ENCODE results near the gene KCNJ13. TPM values are rescaled to one million over a fixed set of nuclear protein-coding genes. Genes with fewer than 3 reads are reported as not detected.

KCNJ13 gene
- total and polyA plus RNA-seq, 4 donors, result 1.8 TPM; not detected in 3

GRCh38 chr2:232757905-232758304, 18.5 kb downstream of the KCNJ13 start:
- no peak for TF ChIP-seq CTCF (IDR thresholded peaks at IDR 0.05; ENCODE audit: control extremely low read depth, extremely low read depth)
- no peaks in the 10 kb centered on the region for H3K27me3 ChIP-seq (ENCODE audit: control insufficient read depth in 3 of 3, insufficient read depth in 3 of 3, low read length in 2 of 3)
- H3K4me1 ChIP-seq (ENCODE audit: control insufficient read depth in 5 of 5, insufficient read depth in 5 of 5, low read length in 5 of 5), result no peaks in the 10 kb centered on the region
- no peak overlapping the region for H3K9ac ChIP-seq (ENCODE audit: insufficient read depth in 1 of 2, low read length in 2 of 2)
- no peaks in the 10 kb centered on the region for H3K9me3 ChIP-seq (ENCODE audit: control insufficient read depth in 4 of 4, insufficient read depth in 3 of 4, low read length in 3 of 4)
- H3K4me3 ChIP-seq, result no peak overlapping the region
- ATAC-seq (ENCODE audit: insufficient read depth, low FRiP score) (no peak), DNase-seq (no peak)
- WGBS, 2 donors, result 73 to 85% methylated on average over 2 of the region's 2 CpGs
- H3K36me3 ChIP-seq (ENCODE audit: control insufficient read depth in 4 of 4, insufficient read depth in 4 of 4, low read length in 4 of 4), result peaks cover 8 to 23% (median 18%) of the 10 kb centered on the region in 4 donors
- H3K27ac ChIP-seq (ENCODE audit: low read depth in 1 of 2, low read length in 1 of 2), result no peak overlapping the region

GRCh38 chr2:232750135-232750671, 26.2 kb downstream of the KCNJ13 start:
- no peaks in the 10 kb centered on the region for H3K27me3 ChIP-seq (ENCODE audit: control insufficient read depth in 3 of 3, insufficient read depth in 3 of 3, low read length in 2 of 3)
- no peaks in the 10 kb centered on the region for H3K9me3 ChIP-seq (ENCODE audit: control insufficient read depth in 4 of 4, insufficient read depth in 3 of 4, low read length in 3 of 4)
- H3K36me3 ChIP-seq (ENCODE audit: control insufficient read depth in 4 of 4, insufficient read depth in 4 of 4, low read length in 4 of 4), result peaks cover 7 to 27% (median 23%) of the 10 kb centered on the region in 4 donors
- no peak for ATAC-seq (ENCODE audit: insufficient read depth, low FRiP score)
- no peak for DNase-seq
- H3K27ac ChIP-seq (ENCODE audit: low read depth in 1 of 2, low read length in 1 of 2), result no peak overlapping the region
- WGBS, 2 donors, result 90 to 93% methylated on average over 4 of the region's 4 CpGs
- no peaks in the 10 kb centered on the region for H3K4me1 ChIP-seq (ENCODE audit: control insufficient read depth in 5 of 5, insufficient read depth in 5 of 5, low read length in 5 of 5)
- H3K4me3 ChIP-seq, result no peak overlapping the region
- no peak overlapping the region for H3K9ac ChIP-seq (ENCODE audit: insufficient read depth in 1 of 2, low read length in 2 of 2)
- TF ChIP-seq CTCF (IDR thresholded peaks at IDR 0.05; ENCODE audit: control extremely low read depth, extremely low read depth), result no peak

GRCh38 chr2:232749331-232749730, 27.0 kb downstream of the KCNJ13 start:
- Histone ChIP-seq H3K4me1 (ENCODE audit: control insufficient read depth in 5 of 5, insufficient read depth in 5 of 5, low read length in 5 of 5) (no peaks in the 10 kb centered on the region), H3K27me3 (ENCODE audit: control insufficient read depth in 3 of 3, insufficient read depth in 3 of 3, low read length in 2 of 3) (no peaks in the 10 kb centered on the region), H3K27ac (ENCODE audit: low read depth in 1 of 2, low read length in 1 of 2) (no peak overlapping the region), H3K9me3 (ENCODE audit: control insufficient read depth in 4 of 4, insufficient read depth in 3 of 4, low read length in 3 of 4) (no peaks in the 10 kb centered on the region), H3K36me3 (ENCODE audit: control insufficient read depth in 4 of 4, insufficient read depth in 4 of 4, low read length in 4 of 4) (peaks cover 7 to 27% (median 23%) of the 10 kb centered on the region in 4 donors), H3K4me3 (no peak overlapping the region), H3K9ac (ENCODE audit: insufficient read depth in 1 of 2, low read length in 2 of 2) (no peak overlapping the region)
- ATAC-seq (ENCODE audit: insufficient read depth, low FRiP score) (no peak), DNase-seq (no peak)
- TF ChIP-seq CTCF (IDR thresholded peaks at IDR 0.05; ENCODE audit: control extremely low read depth, extremely low read depth), result no peak
- 79 to 93% methylated on average over 3 of the region's 3 CpGs for WGBS, 2 donors

- Histone ChIP-seq H3K4me1 (ENCODE audit: control insufficient read depth in 5 of 5, insufficient read depth in 5 of 5, low read length in 5 of 5) (no peaks in the 10 kb centered on the region), H3K9me3 (ENCODE audit: control insufficient read depth in 4 of 4, insufficient read depth in 3 of 4, low read length in 3 of 4) (no peaks in the 10 kb centered on the region), H3K9ac (ENCODE audit: insufficient read depth in 1 of 2, low read length in 2 of 2) (no peak overlapping the region), H3K4me3 (no peak overlapping the region), H3K36me3 (ENCODE audit: control insufficient read depth in 4 of 4, insufficient read depth in 4 of 4, low read length in 4 of 4) (peaks cover 11 to 24% (median 21%) of the 10 kb centered on the region in 4 donors), H3K27ac (ENCODE audit: low read depth in 1 of 2, low read length in 1 of 2) (no peak overlapping the region), H3K27me3 (ENCODE audit: control insufficient read depth in 3 of 3, insufficient read depth in 3 of 3, low read length in 2 of 3) (no peaks in the 10 kb centered on the region)
- no peak for TF ChIP-seq CTCF (IDR thresholded peaks at IDR 0.05; ENCODE audit: control extremely low read depth, extremely low read depth)
- DNase-seq (no peak), ATAC-seq (ENCODE audit: insufficient read depth, low FRiP score) (no peak)
- WGBS, 2 donors, result 91 to 96% methylated on average over 3 of the region's 3 CpGs
These were observed 28.3 kb downstream of the KCNJ13 start for GRCh38 chr2:232748038-232748437.
